AG09309 (cell line): ENCODE data around the gene SPOCK3.

Experiments used
- DNase-seq: peaks from one replicate; pipeline ENCODE4 v3.0.0-alpha.2; 2010; ENCODE audit warnings: low read depth
- H3K4me3 ChIP-seq: 2 replicates; pipeline ENCODE4 v1.5.1; 2011; ENCODE audit warnings: mild to moderate bottlenecking, low read depth, low read length, moderate library complexity; ENCODE audit not compliant: control insufficient read depth
- CTCF ChIP-seq: IDR thresholded peaks from 2 replicates; pipeline ENCODE4 v1.5.1; 2011; ENCODE audit warnings: mild to moderate bottlenecking, low read depth, low read length, inconsistent platforms; ENCODE audit not compliant: insufficient read depth, control insufficient read depth; ENCODE audit errors: missing control alignments

The SPOCK3 gene

DNA sequence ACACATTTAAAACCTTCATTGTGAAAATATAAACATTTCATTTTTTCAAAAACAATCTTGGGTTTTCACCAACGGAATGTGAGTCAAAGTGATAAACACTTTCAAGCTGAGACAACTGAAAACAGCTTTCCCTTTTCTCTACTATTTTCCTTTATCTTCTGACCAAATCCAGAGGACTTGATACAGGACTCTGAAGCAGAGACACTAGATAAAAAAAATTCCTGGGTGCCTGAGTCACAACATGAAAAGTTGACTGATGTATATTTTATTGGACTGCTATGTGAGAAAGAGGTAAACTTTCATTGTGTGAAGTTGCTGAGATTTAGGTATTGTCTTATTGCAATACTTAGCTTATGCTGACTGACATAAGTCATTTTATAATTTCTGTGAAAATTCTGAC is 411.2 kb downstream of the SPOCK3 start:
- DNase-seq: no peak
- TF ChIP-seq CTCF: no peak
- H3K4me3 ChIP-seq: no peak overlapping the region

DNA sequence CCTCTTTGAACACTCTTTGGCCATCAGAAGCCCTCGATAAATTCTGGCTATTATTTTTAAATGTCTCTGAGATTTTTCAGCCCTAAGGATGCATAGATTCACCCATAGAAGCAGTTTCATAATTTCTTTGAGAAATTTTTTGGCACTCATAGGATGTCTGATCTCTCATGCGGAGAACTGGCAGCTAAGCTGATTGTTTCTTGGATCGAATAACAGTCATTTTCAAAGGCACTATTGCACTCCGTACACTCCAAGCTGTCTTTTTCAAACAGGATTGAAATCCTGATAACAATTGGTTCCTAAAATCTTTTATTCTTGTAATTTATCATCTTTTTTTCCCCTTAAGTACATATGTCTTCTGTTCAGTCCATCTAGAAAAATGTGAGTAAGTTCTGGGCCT is 411.9 kb downstream of the SPOCK3 start:
- no peak for TF ChIP-seq CTCF
- DNase-seq: no peak
- no peak overlapping the region for H3K4me3 ChIP-seq

- no peak for TF ChIP-seq CTCF
- no peak overlapping the region for H3K4me3 ChIP-seq
- DNase-seq: no peak
Observed at GRCh38 chr4:166816890-166817289, 417.4 kb downstream of the SPOCK3 start.

DNA sequence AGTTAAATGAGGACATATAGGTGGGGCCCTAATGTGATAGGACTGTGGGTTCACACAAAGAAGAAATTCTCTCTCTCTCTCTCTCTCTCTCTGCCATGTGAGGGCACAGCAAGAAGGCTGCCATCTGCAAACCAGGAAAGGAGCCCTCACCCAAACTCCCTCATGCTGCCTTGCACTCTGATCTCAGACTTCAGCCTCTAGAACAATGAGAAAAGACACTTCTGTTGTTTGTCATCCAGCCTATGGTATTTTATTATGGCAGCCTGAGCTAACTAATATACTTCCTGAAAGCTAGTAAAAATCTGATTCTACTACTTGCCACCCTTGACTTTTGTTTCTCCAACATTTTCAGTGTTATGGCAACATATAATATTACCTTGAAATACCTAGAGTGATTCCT is 425.9 kb downstream of the SPOCK3 start:
- DNase-seq: no peak
- TF ChIP-seq CTCF: no peak
- no peak overlapping the region for H3K4me3 ChIP-seq

DNA sequence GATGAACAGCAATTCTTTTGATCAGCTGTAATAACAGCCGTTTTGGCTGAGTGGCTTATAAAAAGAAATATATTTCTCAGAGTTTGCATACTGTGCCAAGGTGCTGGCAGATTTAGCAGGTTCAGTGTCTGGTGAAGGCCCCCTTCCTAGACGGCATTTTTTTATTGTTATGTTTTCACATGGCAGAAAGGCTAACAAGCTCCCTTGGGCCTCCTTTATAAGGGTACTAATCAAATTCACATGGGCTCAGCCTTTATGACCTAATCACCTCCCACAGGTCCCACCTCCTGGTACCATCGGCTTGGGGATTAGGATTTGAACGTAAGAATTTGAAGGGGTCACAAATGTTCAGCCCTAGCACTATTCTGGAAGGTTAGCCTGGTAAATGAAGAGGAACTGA is 431.9 kb downstream of the SPOCK3 start:
- TF ChIP-seq CTCF: no peak
- H3K4me3 ChIP-seq: no peak overlapping the region
- DNase-seq: no peak

DNA sequence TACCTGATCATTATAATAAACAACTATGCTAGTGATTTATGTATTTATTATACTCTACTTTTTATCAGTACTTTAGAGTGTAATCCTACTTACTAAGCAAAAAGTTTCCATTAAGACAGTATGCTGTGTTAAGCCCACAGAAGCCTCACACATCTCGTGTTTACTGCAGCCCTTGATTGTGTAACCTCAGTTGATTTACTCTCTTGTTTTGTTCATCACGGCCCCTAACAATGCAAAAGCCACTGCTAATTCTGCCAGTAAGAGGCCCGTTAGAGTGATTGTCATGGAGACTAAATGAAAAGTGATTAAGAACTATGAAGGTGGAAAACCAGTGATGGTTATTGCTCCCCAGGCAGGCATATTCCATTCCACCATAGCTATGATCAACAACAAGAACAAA is 436.2 kb downstream of the SPOCK3 start:
- TF ChIP-seq CTCF: no peak
- no peak overlapping the region for H3K4me3 ChIP-seq
- DNase-seq: no peak

DNA sequence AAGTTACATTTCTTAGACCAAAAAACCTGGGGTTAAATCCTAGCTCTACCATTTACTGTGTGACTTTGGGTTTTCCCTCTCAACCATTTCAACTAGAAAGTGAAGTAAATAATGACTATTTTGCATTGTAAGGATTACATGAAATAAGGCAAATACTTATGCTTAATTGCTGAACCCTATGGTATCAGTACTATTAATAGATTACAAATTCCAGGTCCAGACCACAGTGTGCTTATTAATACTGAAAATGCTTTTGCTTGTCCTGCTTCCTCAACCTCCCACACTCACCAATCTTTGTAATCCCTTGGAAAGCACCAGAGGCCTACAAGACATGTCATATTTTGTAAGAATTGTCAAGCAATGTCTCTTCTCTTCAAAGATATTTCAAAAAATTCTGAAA is 456.5 kb downstream of the SPOCK3 start:
- H3K4me3 ChIP-seq: no peak overlapping the region
- TF ChIP-seq CTCF: no peak
- no peak for DNase-seq
